Right lobe of liver (tissue), 6 donors: ENCODE measurements around the gene EBLN2. TPM values are rescaled to one million over a fixed set of nuclear protein-coding genes. Genes with fewer than 3 reads are reported as not detected.

Experiments
- ATAC-seq, 4 donors: fragments of 200-7000 bp; cut with Tn5 transposase; one replicate each; pipeline ENCODE4 v1.9.1; 2020; ENCODE audit warnings: mild to moderate bottlenecking in 4 of 4, moderate library complexity in 4 of 4
- DNase-seq, 3 donors: peaks; one replicate each; pipeline ENCODE4 v3.0.0-alpha.2; 2020
- H3K27ac ChIP-seq, 3 donors: fragments of 200-600 bp; one replicate each; pipeline ENCODE4 v1.8.0; 2022
- H3K27me3 ChIP-seq, 2 donors: fragments of 200-600 bp; one replicate each; pipeline ENCODE4 v1.8.0; 2022
- H3K36me3 ChIP-seq, 4 donors: fragments of 200-600 bp; sonication (generic) in 1 of 4; one replicate each; pipeline versions ENCODE4 v1.5.1 to v1.8.0; 2017 to 2022; ENCODE audit warnings: control low read depth in 1 of 4
- H3K4me1 ChIP-seq, 4 donors: fragments of 200-600 bp; sonication (generic) in 1 of 4; one replicate each; pipeline versions ENCODE4 v1.5.1 to v1.8.0; 2017 to 2022; ENCODE audit warnings: control low read depth in 1 of 4
- H3K4me3 ChIP-seq, 3 donors: fragments of 200-600 bp; one replicate each; pipeline ENCODE4 v1.8.0; 2022
- H3K9me3 ChIP-seq, 4 donors: fragments of 200-600 bp; sonication (generic) in 1 of 4; one replicate each; pipeline versions ENCODE4 v1.5.1 to v1.8.0; 2017 to 2022; ENCODE audit warnings: control low read depth in 1 of 4
- POLR2A ChIP-seq: fragments of 450-650 bp; IDR thresholded peaks from one replicate; pipeline ENCODE4 v1.6.1; 2017; ENCODE audit warnings: antibody characterized with exemption, mild to moderate bottlenecking
- WGBS: methylation state at CpG from one replicate; pipeline ENCODE4 v1.1.6; 2018; ENCODE audit warnings: low coverage, low lambda C conversion rate; ENCODE audit not compliant: insufficient coverage; ENCODE audit errors: missing lambda C conversion rate; 5-methylcytosine and 5-hydroxymethylcytosine counted together
- intact Hi-C, 2 donors: fragments of 100-400 bp; cut with DNase I; formaldehyde crosslinking; loops; one replicate each; pipeline versions ENCODE4 v1.11.2 to v1.14.1; 2022
- total RNA-seq, 6 experiments: library from RNA; depleted of rRNA in 2 of 6; stranded (reverse); fragments of >200 nt in 2 of 6; fragmentation: NEBNext Ultra II Directional in 3 of 6; extraction: Animal tissue kit (Norgen Biotek cat#: 25700) in 3 of 6; gene quantifications; one replicate each; pipeline versions ENCODE4 v1.1.0 to v1.2.4, GENCODE V29; 2016 to 2023
- TF ChIP-seq, protein P1 (sequence below), 4 donors: fragments of 200-600 bp in 3 of 4; fragments of 450-650 bp in 1 of 4; IDR thresholded peaks; one replicate each; pipeline versions ENCODE4 v1.5.1 to v1.8.0; 2016 to 2022; ENCODE audit warnings: antibody characterized with exemption in 4 of 4, mild to moderate bottlenecking in 2 of 4
- donor health status: DM: no; HTN: yes; CAD: no.
- donor health status: DM: no; HTN: no; CAD: no.
- donor health status: DM: no; HTN: no; CAD: no.
- donor health status: DM: no; HTN: yes; CAD: no.
- donor health status: DM: no; HTN: yes; CAD: no.

EBLN2 gene
- total RNA-seq, 6 experiments from 2014 or later = 1.5 to 3.8 (median 1.7) TPM

GRCh38 chr3:73029321-73029796 is 32.1 kb upstream of the EBLN2 start:
- DNase-seq (no peak), ATAC-seq (peak; percentile 81 to 95 (median 88))
- TF ChIP-seq, protein P1, sequence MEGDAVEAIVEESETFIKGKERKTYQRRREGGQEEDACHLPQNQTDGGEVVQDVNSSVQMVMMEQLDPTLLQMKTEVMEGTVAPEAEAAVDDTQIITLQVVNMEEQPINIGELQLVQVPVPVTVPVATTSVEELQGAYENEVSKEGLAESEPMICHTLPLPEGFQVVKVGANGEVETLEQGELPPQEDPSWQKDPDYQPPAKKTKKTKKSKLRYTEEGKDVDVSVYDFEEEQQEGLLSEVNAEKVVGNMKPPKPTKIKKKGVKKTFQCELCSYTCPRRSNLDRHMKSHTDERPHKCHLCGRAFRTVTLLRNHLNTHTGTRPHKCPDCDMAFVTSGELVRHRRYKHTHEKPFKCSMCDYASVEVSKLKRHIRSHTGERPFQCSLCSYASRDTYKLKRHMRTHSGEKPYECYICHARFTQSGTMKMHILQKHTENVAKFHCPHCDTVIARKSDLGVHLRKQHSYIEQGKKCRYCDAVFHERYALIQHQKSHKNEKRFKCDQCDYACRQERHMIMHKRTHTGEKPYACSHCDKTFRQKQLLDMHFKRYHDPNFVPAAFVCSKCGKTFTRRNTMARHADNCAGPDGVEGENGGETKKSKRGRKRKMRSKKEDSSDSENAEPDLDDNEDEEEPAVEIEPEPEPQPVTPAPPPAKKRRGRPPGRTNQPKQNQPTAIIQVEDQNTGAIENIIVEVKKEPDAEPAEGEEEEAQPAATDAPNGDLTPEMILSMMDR (IDR thresholded peaks at IDR 0.05) = no peak
- no peak for TF ChIP-seq POLR2A
- Histone ChIP-seq H3K4me1 (peaks cover 0 to 41% (median 12%) of the 10 kb centered on the region in 4 donors), H3K4me3 (no peak overlapping the region), H3K27ac (peak overlapping the region in 1 of 3 donors; percentile 7), H3K36me3 (no peaks in the 10 kb centered on the region), H3K27me3 (no peaks in the 10 kb centered on the region), H3K9me3 (no peaks in the 10 kb centered on the region)
- WGBS = 0% methylated on average over 1 of the region's 1 CpG
- intact Hi-C loops = no loop called here

GRCh38 chr3:73030073-73030597 is 31.3 kb upstream of the EBLN2 start:
- ATAC-seq = no peak
- Histone ChIP-seq H3K4me3 (no peak overlapping the region), H3K9me3 (no peaks in the 10 kb centered on the region), H3K27me3 (no peaks in the 10 kb centered on the region), H3K36me3 (no peaks in the 10 kb centered on the region), H3K4me1 (peaks cover 0 to 37% (median 12%) of the 10 kb centered on the region in 4 donors), H3K27ac (peak overlapping the region in 1 of 3 donors; percentile 7)
- TF ChIP-seq POLR2A = no peak
- TF ChIP-seq, protein P1 (IDR thresholded peaks at IDR 0.05) = no peak
- intact Hi-C loops = no loop called here
- no peak for DNase-seq
- WGBS = 100% methylated on average over 1 of the region's 1 CpG

- DNase-seq (no peak), ATAC-seq (no peak)
- Histone ChIP-seq H3K27me3 (no peaks in the 10 kb centered on the region), H3K36me3 (no peaks in the 10 kb centered on the region), H3K4me3 (no peak overlapping the region), H3K27ac (no peak overlapping the region), H3K9me3 (no peaks in the 10 kb centered on the region), H3K4me1 (peaks cover 0 to 32% (median 12%) of the 10 kb centered on the region in 4 donors)
- 20% methylated on average over 2 of the region's 2 CpGs for WGBS
- intact Hi-C loops = no loop called here
- TF ChIP-seq POLR2A = no peak
- TF ChIP-seq, protein P1 (IDR thresholded peaks at IDR 0.05) = no peak
Measured at GRCh38 chr3:73031573-73032103, 29.8 kb upstream of the EBLN2 start.

DNA sequence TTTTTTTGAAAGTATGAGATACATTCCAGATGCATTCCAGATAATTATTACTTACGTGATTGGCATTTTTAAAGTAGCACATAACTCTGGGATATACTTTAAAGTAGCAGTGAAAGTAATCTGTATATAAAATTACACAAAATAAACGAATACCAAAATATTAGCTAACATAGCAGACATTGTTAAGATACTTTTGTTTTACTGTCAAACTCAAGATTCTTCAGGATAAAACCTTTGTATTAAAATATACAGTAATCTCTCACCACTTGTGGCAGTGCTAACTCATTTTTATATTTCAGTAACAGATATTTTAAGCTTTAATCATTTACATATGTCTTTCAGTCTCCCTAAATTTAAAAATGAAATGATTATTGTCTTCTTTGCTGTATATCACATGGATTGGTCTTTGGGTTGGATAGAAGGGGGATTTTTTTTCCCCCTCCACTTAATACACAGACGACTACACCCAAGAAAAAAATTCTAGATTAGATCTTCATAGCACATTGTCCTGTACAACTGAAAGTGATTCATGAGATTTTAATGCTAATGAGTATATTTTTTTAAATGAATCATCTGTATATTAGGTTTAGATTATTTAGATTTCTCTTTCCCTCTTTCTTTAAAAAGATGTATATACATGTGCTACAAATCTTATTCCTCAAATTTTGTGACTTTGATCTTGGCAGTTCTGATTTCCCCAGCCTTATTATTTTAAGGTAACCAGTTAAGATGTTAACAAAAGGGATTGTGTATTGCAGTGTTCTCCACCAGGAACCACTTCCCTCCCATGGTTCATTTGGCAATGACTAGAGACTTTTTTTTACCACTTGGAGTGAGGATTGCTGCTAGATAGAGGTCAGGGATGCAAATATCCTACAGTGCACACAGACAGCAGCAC is 24.5 kb upstream of the EBLN2 start:
- Histone ChIP-seq H3K4me3 (no peak overlapping the region), H3K36me3 (no peaks in the 10 kb centered on the region), H3K4me1 (peaks cover 0 to 41% (median 10%) of the 10 kb centered on the region in 4 donors), H3K27me3 (no peaks in the 10 kb centered on the region), H3K27ac (no peak overlapping the region), H3K9me3 (no peaks in the 10 kb centered on the region)
- intact Hi-C loops = no loop called here
- TF ChIP-seq, protein P1 (IDR thresholded peaks at IDR 0.05) = no peak
- no peak for TF ChIP-seq POLR2A
- DNase-seq (no peak), ATAC-seq (peak; percentile 11 to 31 (median 18))
- WGBS = 64% methylated on average over 3 of the region's 3 CpGs
